GM12878 (cell line): ENCODE data around the gene BBX. TPM values are rescaled to one million over a fixed set of nuclear protein-coding genes. Genes with fewer than 3 reads are reported as not detected.

ENCODE experiments used
- ATAC-seq: fragments of 200-7000 bp; cut with Tn5 transposase; 3 replicates; pipeline ENCODE4 v1.9.1; 2020; ENCODE audit warnings: mild to moderate bottlenecking, moderate library complexity
- BruUV-seq: library from RNA; stranded (reverse); fragments of 400-500 nt; replicated peaks from 2 replicates; lab custom pipeline; 2021; lab: Mats Ljungman, UMichigan
- CTCF ChIA-PET: fragments of 300-600 bp; sonication (Branson Sonifier 250); formaldehyde crosslinking; extraction: SDS; loops from one replicate; lab custom pipeline; 2021; ENCODE audit warnings: inconsistent platforms; lab: Yijun Ruan, JAX
- POLR2A ChIA-PET: fragments of 350-600 bp; formaldehyde crosslinking; extraction: SDS; loops from one replicate; lab custom pipeline; 2021; ENCODE audit warnings: inconsistent platforms; lab: Charles Lee
- RAD21 ChIA-PET: fragments of 300-600 bp; sonication (Branson Sonifier 250); formaldehyde crosslinking; loops from one replicate; lab custom pipeline; 2023; ENCODE audit warnings: antibody characterized with exemption; ENCODE audit not compliant: unreplicated experiment; lab: Charles Lee
- SMC1A ChIA-PET: fragments of 300-600 bp; sonication (Branson Sonifier 250); formaldehyde crosslinking; loops from one replicate; lab custom pipeline; 2023; ENCODE audit not compliant: unreplicated experiment, uncharacterized antibody; lab: Charles Lee
- DNase-seq: peaks from one replicate; pipeline ENCODE4 v3.0.0-alpha.2; 2011; ENCODE audit warnings: low read depth, low spot score
- FAIRE-seq: peaks from 3 replicates; lab custom pipeline; 2011; peaks lifted over from hg19 to GRCh38; lab: Jason Lieb, UNC
- H2AFZ ChIP-seq: 2 replicates; pipeline ENCODE4 v1.6.0; 2011; ENCODE audit warnings: low read depth, low read length, control low read depth; ENCODE audit not compliant: control insufficient read depth
- H3K27ac ChIP-seq: 2 replicates; pipeline ENCODE4 v1.5.1; 2011; ENCODE audit warnings: control low read depth; ENCODE audit not compliant: control insufficient read depth, insufficient read depth
- H3K27me3 ChIP-seq, 2 experiments: replicated peaks in 1 of 2; 2 replicates each; pipeline versions ENCODE4 v1.6.0 to v1.6.1; 2011; ENCODE audit warnings: low read length in 1 of 2; ENCODE audit not compliant: control insufficient read depth in 2 of 2, insufficient read depth in 2 of 2
- H3K36me3 ChIP-seq, 2 experiments: 2 replicates each; pipeline ENCODE4 v1.5.1; 2011; ENCODE audit warnings: low read length in 1 of 2; ENCODE audit not compliant: control insufficient read depth in 2 of 2, insufficient read depth in 2 of 2
- H3K4me1 ChIP-seq: 2 replicates; pipeline ENCODE4 v1.6.1; 2011; ENCODE audit warnings: mild to moderate bottlenecking, low read length, moderate library complexity, mixed read lengths; ENCODE audit not compliant: control insufficient read depth, insufficient read depth
- H3K4me2 ChIP-seq: 2 replicates; pipeline ENCODE4 v1.6.0; 2011; ENCODE audit warnings: control low read depth; ENCODE audit not compliant: control insufficient read depth, insufficient read depth
- H3K4me3 ChIP-seq: fragments of 200-600 bp; sonication (generic); 2 replicates; pipeline ENCODE4 v1.5.1; 2016
- H3K79me2 ChIP-seq: 2 replicates; pipeline ENCODE4 v1.6.0; 2011; ENCODE audit warnings: low read length; ENCODE audit not compliant: control insufficient read depth, insufficient read depth
- H3K9ac ChIP-seq: 2 replicates; pipeline ENCODE4 v1.8.0; 2011; ENCODE audit warnings: low read length, control low read depth, mixed read lengths; ENCODE audit not compliant: control insufficient read depth, insufficient read depth
- H3K9me3 ChIP-seq: replicated peaks from 3 replicates; pipeline ENCODE4 v1.5.1; 2011; ENCODE audit warnings: mild to moderate bottlenecking, low read length; ENCODE audit not compliant: control insufficient read depth, insufficient read depth
- H4K20me1 ChIP-seq: 2 replicates; pipeline ENCODE4 v1.6.0; 2011; ENCODE audit not compliant: control insufficient read depth, insufficient read depth
- CBFB ChIP-seq: IDR thresholded peaks from 2 replicates; pipeline ENCODE4 v1.6.1; 2016; ENCODE audit warnings: antibody characterized with exemption, low read depth
- EGR1 ChIP-seq, 2 experiments: IDR thresholded peaks; 1 replicate in 1 of 2; 2 replicates in 1 of 2; pipeline ENCODE4 v1.6.1; 2011 to 2012; ENCODE audit warnings: low read depth in 2 of 2, low read length in 2 of 2, borderline replicate concordance in 1 of 2, mild to moderate bottlenecking in 1 of 2, moderate library complexity in 1 of 2
- GATAD2B ChIP-seq: fragments of 450-650 bp; conservative IDR thresholded peaks from 2 replicates; pipeline ENCODE4 v1.6.1; 2017; ENCODE audit warnings: low read depth, mild to moderate bottlenecking, moderate library complexity
- HDAC2 ChIP-seq: fragments of 200-600 bp; sonication (generic); IDR thresholded peaks from 2 replicates; pipeline ENCODE4 v1.6.1; 2017
- HDGF ChIP-seq: fragments of 450-650 bp; IDR thresholded peaks from 2 replicates; pipeline ENCODE4 v1.6.1; 2016; ENCODE audit warnings: antibody characterized with exemption
- NBN ChIP-seq: fragments of 450-650 bp; IDR thresholded peaks from 2 replicates; pipeline ENCODE4 v1.6.1; 2016
- NR2C2 ChIP-seq: IDR thresholded peaks from 2 replicates; pipeline ENCODE4 v1.6.1; 2011; ENCODE audit warnings: borderline replicate concordance, low read depth; ENCODE audit not compliant: control insufficient read depth, insufficient read length
- PML ChIP-seq: IDR thresholded peaks from 2 replicates; pipeline ENCODE4 v1.6.1; 2012; ENCODE audit warnings: low read length, inconsistent platforms
- POLR2AphosphoS2 ChIP-seq: IDR thresholded peaks from 2 replicates; pipeline ENCODE4 v1.6.1; 2011; ENCODE audit warnings: low read depth, mild to moderate bottlenecking, low read length, improper control_type of control experiment, moderate library complexity
- POLR2AphosphoS5 ChIP-seq: IDR thresholded peaks from 2 replicates; pipeline ENCODE4 v1.6.1; 2011; ENCODE audit warnings: mild to moderate bottlenecking, low read length, inconsistent platforms
- SMARCA5 ChIP-seq: fragments of 450-650 bp; IDR thresholded peaks from 2 replicates; pipeline ENCODE4 v1.6.1; 2017; ENCODE audit warnings: mild to moderate bottlenecking
- YBX1 ChIP-seq: fragments of 450-650 bp; IDR thresholded peaks from 2 replicates; pipeline ENCODE4 v1.6.1; 2016; ENCODE audit warnings: antibody characterized with exemption
- in situ Hi-C: fragments of 300-500 bp; cut with MboI; formaldehyde crosslinking; loops from 9 replicates; pipeline ENCODE4 v1.14.3; 2018; ENCODE audit warnings: mixed read lengths
- intact Hi-C: fragments of 100-400 bp; cut with micrococcal nuclease; formaldehyde crosslinking; loops from one replicate; pipeline ENCODE4 v1.14.2; 2022; ENCODE audit not compliant: unreplicated experiment
- polyA plus RNA-seq, 11 experiments: library from polyadenylated mRNA; depleted of rRNA in 4 of 11; unstranded in 6 of 11; stranded (reverse) in 5 of 11; fragments of >200 nt; fragmentation: Nextera tagmentation in 4 of 11; fragmentation: Illumina TruSeq in 1 of 11; extraction: Ambion mirVana in 4 of 11; extraction: Trizol in 1 of 11; gene quantifications; 1 replicate in 1 of 11; 2 replicates in 10 of 11; pipeline versions ENCODE4 v1.2.1 to v1.2.3, GENCODE V29; 2011 to 2016; ENCODE audit warnings: inconsistent platforms in 2 of 11, missing spikeins in 2 of 11, low read depth in 1 of 11
- total RNA-seq, 4 experiments: library from RNA; depleted of rRNA in 3 of 4; stranded (reverse); fragments of >200 nt in 3 of 4; fragmentation: Illumina TruSeq in 1 of 4; extraction: Trizol in 1 of 4; gene quantifications; 2 replicates each; pipeline versions ENCODE4 v1.2.1 to v1.2.3, GENCODE V29; 2013 to 2021
- TF ChIP-seq, protein P1 (sequence below): IDR thresholded peaks from 2 replicates; pipeline ENCODE4 v1.6.1; 2012; ENCODE audit warnings: improper control_type of control experiment, low read depth, low read length; ENCODE audit not compliant: insufficient replicate concordance
- TF ChIP-seq, protein P2 (sequence below): fragments of 450-650 bp; IDR thresholded peaks from 2 replicates; pipeline ENCODE4 v1.6.1; 2017; ENCODE audit warnings: antibody characterized with exemption, mild to moderate bottlenecking, moderate library complexity
- TF ChIP-seq, protein P3 (sequence below): IDR thresholded peaks from 2 replicates; pipeline ENCODE4 v1.6.1; 2011; ENCODE audit warnings: borderline replicate concordance, low read depth, mild to moderate bottlenecking, moderate library complexity, low read length; ENCODE audit not compliant: insufficient read depth, poor library complexity, severe bottlenecking

The BBX gene
- total and polyA plus RNA-seq, 10 of the 15 experiments (the other 5 are each of a cell fraction or from before 2014, with no cell fraction given): 13.3 to 38.5 (median 32.0) TPM

DNA sequence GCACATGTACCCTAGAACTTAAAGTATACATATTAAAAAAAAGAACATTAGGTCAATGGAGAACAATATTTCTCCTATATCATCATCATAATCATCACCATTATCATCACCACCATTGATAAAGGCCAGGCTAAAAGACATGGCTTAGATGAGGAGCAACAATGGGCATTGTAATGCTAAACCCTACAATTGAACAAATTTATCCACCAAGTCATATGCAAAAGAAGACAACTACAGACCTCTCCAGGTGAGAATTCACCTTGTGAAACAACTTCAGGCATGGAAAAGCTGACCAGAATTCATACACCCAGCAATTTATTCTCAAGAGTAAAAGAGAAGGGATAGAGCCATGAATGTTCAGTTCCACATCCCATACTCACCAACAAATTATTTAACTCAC lies 46.3 kb upstream of the BBX start:
- ChIA-PET SMC1A (no interaction called here), CTCF (no interaction called here), RAD21 (no interaction called here), POLR2A (no interaction called here)
- no peaks in the 10 kb centered on the region for H3K27me3 ChIP-seq
- H3K27ac ChIP-seq: no peak overlapping the region
- H3K9me3 ChIP-seq: no peaks in the 10 kb centered on the region
- DNase-seq (no peak), ATAC-seq (no peak), FAIRE-seq (no peak)
- no peaks in the 10 kb centered on the region for H3K36me3 ChIP-seq
- BruUV-seq: no TSS peak
- H3K4me1 ChIP-seq: no peaks in the 10 kb centered on the region
- no peaks in the 10 kb centered on the region for H3K79me2 ChIP-seq
- H3K4me3 ChIP-seq: no peak overlapping the region
- no peak overlapping the region for H2AFZ ChIP-seq
- no peaks in the 10 kb centered on the region for H4K20me1 ChIP-seq
- in situ Hi-C loops (no loop called here), intact Hi-C loops (no loop called here)
- H3K4me2 ChIP-seq: no peak overlapping the region
- no peak overlapping the region for H3K9ac ChIP-seq
- TF ChIP-seq HDAC2: no peak
- TF ChIP-seq SMARCA5: no peak
- TF ChIP-seq GATAD2B: no peak
- no peak for TF ChIP-seq POLR2AphosphoS2
- no peak for TF ChIP-seq CBFB
- TF ChIP-seq, protein P1, sequence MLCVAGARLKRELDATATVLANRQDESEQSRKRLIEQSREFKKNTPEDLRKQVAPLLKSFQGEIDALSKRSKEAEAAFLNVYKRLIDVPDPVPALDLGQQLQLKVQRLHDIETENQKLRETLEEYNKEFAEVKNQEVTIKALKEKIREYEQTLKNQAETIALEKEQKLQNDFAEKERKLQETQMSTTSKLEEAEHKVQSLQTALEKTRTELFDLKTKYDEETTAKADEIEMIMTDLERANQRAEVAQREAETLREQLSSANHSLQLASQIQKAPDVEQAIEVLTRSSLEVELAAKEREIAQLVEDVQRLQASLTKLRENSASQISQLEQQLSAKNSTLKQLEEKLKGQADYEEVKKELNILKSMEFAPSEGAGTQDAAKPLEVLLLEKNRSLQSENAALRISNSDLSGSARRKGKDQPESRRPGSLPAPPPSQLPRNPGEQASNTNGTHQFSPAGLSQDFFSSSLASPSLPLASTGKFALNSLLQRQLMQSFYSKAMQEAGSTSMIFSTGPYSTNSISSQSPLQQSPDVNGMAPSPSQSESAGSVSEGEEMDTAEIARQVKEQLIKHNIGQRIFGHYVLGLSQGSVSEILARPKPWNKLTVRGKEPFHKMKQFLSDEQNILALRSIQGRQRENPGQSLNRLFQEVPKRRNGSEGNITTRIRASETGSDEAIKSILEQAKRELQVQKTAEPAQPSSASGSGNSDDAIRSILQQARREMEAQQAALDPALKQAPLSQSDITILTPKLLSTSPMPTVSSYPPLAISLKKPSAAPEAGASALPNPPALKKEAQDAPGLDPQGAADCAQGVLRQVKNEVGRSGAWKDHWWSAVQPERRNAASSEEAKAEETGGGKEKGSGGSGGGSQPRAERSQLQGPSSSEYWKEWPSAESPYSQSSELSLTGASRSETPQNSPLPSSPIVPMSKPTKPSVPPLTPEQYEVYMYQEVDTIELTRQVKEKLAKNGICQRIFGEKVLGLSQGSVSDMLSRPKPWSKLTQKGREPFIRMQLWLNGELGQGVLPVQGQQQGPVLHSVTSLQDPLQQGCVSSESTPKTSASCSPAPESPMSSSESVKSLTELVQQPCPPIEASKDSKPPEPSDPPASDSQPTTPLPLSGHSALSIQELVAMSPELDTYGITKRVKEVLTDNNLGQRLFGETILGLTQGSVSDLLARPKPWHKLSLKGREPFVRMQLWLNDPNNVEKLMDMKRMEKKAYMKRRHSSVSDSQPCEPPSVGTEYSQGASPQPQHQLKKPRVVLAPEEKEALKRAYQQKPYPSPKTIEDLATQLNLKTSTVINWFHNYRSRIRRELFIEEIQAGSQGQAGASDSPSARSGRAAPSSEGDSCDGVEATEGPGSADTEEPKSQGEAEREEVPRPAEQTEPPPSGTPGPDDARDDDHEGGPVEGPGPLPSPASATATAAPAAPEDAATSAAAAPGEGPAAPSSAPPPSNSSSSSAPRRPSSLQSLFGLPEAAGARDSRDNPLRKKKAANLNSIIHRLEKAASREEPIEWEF: no peak
- TF ChIP-seq NR2C2: no peak
- no peak for TF ChIP-seq POLR2AphosphoS5
- no peak for TF ChIP-seq NBN
- no peak for TF ChIP-seq EGR1 (IDR thresholded peaks at IDR 0.05; ENCODE audit: borderline replicate concordance in 1 of 2, low read depth in 2 of 2, low read length in 2 of 2)
- TF ChIP-seq, protein P2, sequence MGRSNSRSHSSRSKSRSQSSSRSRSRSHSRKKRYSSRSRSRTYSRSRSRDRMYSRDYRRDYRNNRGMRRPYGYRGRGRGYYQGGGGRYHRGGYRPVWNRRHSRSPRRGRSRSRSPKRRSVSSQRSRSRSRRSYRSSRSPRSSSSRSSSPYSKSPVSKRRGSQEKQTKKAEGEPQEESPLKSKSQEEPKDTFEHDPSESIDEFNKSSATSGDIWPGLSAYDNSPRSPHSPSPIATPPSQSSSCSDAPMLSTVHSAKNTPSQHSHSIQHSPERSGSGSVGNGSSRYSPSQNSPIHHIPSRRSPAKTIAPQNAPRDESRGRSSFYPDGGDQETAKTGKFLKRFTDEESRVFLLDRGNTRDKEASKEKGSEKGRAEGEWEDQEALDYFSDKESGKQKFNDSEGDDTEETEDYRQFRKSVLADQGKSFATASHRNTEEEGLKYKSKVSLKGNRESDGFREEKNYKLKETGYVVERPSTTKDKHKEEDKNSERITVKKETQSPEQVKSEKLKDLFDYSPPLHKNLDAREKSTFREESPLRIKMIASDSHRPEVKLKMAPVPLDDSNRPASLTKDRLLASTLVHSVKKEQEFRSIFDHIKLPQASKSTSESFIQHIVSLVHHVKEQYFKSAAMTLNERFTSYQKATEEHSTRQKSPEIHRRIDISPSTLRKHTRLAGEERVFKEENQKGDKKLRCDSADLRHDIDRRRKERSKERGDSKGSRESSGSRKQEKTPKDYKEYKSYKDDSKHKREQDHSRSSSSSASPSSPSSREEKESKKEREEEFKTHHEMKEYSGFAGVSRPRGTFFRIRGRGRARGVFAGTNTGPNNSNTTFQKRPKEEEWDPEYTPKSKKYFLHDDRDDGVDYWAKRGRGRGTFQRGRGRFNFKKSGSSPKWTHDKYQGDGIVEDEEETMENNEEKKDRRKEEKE: no peak
- TF ChIP-seq HDGF: no peak
- TF ChIP-seq PML: no peak
- TF ChIP-seq, protein P3, sequence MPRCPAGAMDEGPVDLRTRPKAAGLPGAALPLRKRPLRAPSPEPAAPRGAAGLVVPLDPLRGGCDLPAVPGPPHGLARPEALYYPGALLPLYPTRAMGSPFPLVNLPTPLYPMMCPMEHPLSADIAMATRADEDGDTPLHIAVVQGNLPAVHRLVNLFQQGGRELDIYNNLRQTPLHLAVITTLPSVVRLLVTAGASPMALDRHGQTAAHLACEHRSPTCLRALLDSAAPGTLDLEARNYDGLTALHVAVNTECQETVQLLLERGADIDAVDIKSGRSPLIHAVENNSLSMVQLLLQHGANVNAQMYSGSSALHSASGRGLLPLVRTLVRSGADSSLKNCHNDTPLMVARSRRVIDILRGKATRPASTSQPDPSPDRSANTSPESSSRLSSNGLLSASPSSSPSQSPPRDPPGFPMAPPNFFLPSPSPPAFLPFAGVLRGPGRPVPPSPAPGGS: no peak
- no peak for TF ChIP-seq YBX1
